GM18508 (cell line): Measurements from ENCODE around the gene UBE2O.

ENCODE experiments used
- ATAC-seq: cut with Tn5 transposase; IDR thresholded peaks from one replicate; pipeline ENCODE4 v1.9.1; 2021; ENCODE audit warnings: moderate number of reproducible peaks; ENCODE audit not compliant: insufficient read depth, unreplicated experiment

The UBE2O gene

GRCh38 chr17:76468634-76469010 lies 15.7 kb upstream of the UBE2O start:
- ATAC-seq: no peak

- ATAC-seq: no peak
Measured at GRCh38 chr17:76467809-76468633, 15.1 kb upstream of the UBE2O start.

DNA sequence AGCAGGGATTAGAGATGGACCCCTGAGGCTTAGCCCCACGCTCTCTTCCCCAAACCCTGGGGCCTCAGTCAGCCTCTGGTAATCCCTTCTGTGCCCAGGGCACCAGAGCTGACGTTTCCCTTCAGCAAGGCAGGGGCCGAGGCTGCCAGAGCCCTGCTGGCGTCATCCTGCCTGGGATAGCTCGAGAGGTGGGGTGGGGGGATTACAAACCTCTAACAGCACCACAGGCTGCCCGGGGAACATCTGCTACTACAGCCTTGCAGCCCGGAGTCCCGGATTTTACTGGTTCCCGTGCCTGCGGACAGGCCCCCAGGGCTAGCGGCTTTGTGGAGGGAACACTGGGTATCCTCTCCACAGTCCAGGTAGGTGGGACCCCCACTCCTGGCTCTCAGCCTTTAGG lies 14.4 kb upstream of the UBE2O start, which contains the start of gene AANAT:
Gene AANAT (plus strand): TSS at position 238 of the 400 bp plus-strand sequence. CDS start 1,144 bp downstream, outside the sequence.
- no peak for ATAC-seq

DNA sequence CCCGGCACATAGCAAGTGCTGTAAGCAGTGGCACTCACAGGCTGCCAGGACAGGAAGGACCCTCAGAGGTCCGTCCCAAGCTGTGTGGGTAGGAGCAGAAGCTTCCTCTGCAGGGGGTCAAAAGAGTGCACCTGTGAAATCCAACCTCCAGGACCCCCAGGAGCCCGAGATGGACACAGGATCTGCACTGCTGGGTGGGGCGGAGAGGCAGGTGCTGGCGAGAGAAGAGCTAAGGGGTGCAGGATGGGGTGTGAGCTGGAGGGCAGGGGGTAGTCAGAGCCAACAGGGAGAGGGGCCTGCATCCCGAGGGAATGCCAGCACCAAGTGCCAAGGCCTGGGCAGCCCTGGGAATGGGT lies 13.8 kb upstream of the UBE2O start:
- no peak for ATAC-seq

DNA sequence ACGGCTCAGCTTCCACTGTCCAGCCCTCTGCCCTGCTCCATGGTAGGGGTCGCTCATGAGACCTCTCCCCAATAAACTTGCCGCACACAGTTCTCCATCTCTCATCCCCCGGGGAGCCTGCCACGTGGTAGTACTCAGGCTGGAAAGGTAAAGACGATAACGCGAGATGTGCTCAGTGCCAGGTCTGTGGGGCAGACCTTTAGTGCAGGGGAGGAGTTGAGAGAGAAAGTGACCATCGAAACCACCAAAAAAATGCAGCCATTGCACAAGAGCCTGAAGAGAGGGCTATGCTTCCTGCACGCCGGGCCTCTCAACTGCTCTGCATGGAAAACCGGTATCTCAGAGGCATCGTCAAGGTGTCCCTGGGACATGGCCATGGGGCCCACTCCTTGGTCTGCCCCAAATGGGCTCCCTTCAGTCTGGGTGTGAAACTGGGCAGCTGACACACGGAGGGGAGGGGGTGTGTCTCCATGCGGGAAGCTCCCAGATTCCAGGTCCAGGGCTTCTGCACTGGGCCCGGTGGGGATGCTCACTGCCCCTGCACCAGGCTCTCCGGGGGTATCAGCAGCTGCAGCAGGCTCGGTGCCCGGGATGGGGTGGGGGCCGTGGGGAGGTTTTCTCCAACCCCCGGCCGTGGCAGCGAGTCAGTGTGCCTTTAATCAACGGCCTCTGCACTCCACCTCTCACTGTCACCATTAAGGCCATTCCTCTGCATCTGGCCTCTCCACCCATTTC lies 9.8 kb upstream of the UBE2O start:
- no peak for ATAC-seq

GRCh38 chr17:76461765-76462555 lies 9.0 kb upstream of the UBE2O start:
- ATAC-seq: no peak

- no peak for ATAC-seq
Measured at GRCh38 chr17:76459674-76460073, 6.7 kb upstream of the UBE2O start.

GRCh38 chr17:76458580-76459490 lies 5.9 kb upstream of the UBE2O start:
- no peak for ATAC-seq

GRCh38 chr17:76453431-76453743 lies 435 bp upstream of the UBE2O start:
- ATAC-seq: no peak

DNA sequence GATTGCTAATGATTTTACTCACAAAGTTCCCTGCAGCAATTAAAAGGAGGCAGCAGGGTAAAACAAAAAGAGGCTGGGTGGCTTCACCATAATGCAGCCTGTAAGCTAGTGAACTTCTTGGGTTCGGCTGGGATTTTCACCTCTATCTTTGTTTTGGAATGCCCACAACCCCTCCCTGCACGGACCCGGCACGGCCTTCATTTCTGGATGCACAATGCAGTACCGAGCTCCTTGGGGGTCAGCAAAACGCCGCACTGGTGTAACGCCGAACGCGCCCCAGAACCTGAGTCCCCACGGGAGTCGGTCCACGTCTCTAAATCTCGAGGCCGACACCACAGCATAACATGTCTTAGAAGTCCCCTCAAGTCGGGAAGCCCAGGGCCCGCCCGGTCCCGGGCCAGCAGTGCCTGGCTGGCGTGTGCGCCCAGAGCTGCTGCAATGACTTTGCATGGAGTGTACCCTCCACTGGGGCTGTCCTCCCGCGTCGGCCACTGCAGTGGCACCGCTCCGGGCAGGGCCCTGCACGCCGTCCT lies 759 bp downstream of the UBE2O start:
- no peak for ATAC-seq

- no peak for ATAC-seq
Measured at GRCh38 chr17:76451506-76451905, 1.4 kb downstream of the UBE2O start.

DNA sequence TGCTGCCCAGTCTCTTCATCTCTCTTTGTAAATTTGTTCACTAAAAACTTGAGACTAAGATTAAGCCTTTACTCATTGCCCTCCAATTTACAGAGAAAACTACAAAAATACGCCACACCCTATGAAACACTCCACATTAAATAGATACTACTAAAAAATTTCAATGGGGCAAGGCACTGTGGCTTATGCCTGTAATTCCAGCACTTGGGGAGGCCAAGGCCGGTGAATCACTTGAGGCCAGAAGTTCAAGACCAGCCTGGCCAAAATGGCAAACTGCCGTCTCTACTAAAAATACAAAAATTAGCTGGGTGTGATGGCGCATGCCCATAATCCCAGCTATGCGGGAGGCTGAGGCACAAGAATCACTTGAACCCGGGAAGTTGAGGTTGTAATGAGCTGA lies 3.8 kb downstream of the UBE2O start:
- no peak for ATAC-seq

GRCh38 chr17:76447931-76448652 lies 4.9 kb downstream of the UBE2O start:
- no peak for ATAC-seq

- no peak for ATAC-seq
Measured at GRCh38 chr17:76446449-76447231, 6.3 kb downstream of the UBE2O start.

DNA sequence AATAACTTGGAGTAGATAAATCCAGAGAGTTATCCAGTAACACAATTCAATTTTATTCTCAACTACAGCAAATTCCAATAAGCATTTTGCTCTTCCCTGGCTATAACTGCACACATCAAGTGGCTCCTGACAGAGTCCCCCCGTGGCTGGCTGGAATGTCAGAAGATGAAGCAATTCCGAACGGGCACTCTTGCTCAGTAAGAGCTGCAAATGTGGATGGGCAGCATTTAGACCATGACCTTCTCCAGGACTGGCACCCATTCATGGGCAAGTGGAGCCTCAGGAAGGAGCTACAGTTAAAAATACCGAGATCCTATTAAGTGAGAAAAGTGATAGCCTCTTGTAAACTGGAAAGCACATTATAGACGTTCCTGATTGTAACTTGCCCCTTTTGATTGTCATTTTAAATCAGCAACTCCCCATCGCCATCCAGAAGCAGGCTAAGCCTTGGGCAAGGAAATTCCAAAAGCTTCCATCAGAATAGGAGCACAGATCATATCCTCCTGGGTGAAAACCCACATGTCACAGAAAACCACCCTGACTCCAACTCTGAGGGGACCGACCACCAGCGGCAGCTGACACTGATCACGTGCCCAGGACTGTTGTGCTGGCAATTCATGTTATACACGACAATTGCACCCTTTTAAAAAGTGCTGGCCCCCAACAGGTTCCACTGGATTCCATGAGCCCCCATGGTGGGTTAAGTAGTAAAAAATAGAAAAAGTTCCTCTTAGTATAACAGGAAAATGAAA lies 7.1 kb downstream of the UBE2O start:
- no peak for ATAC-seq

- ATAC-seq: no peak
Measured at GRCh38 chr17:76444518-76445311, 8.2 kb downstream of the UBE2O start.
